Gastrocnemius medialis (tissue), 4 donors: ENCODE data around the gene NANOS2. TPM values are rescaled to one million over a fixed set of nuclear protein-coding genes. Genes with fewer than 3 reads are reported as not detected.

ENCODE experiments used
- ATAC-seq, 2 donors: fragments of 150-250 bp; one replicate each; pipeline ENCODE4 v1.9.1; 2016
- DNase-seq, 2 donors: peaks; one replicate each; pipeline ENCODE4 v3.0.0-alpha.2; 2019
- H3K27ac ChIP-seq, 4 donors: fragments of 200-600 bp; sonication (generic); 1 replicate in 1 of 4; 2 replicates in 3 of 4; pipeline ENCODE4 v1.5.1; 2016 to 2018; ENCODE audit warnings: mild to moderate bottlenecking in 2 of 4, moderate library complexity in 1 of 4
- H3K27me3 ChIP-seq, 3 donors: fragments of 200-600 bp; sonication (generic) in 2 of 3; 1 replicate in 1 of 3; 2 replicates in 2 of 3; pipeline versions ENCODE4 v1.5.1 to v1.6.0; 2016 to 2019; ENCODE audit warnings: mild to moderate bottlenecking in 1 of 3, moderate library complexity in 1 of 3
- H3K36me3 ChIP-seq, 2 donors: fragments of 200-600 bp; sonication (generic) in 1 of 2; one replicate each; pipeline ENCODE4 v1.5.1; 2017 to 2018
- H3K4me1 ChIP-seq, 2 donors: fragments of 200-600 bp; sonication (generic) in 1 of 2; one replicate each; pipeline ENCODE4 v1.5.1; 2016 to 2017; ENCODE audit warnings: mild to moderate bottlenecking in 2 of 2
- H3K4me3 ChIP-seq, 4 donors: fragments of 200-600 bp; sonication (generic) in 3 of 4; 1 replicate in 1 of 4; 2 replicates in 3 of 4; pipeline ENCODE4 v1.5.1; 2016 to 2019; ENCODE audit warnings: mild to moderate bottlenecking in 2 of 4
- H3K9me3 ChIP-seq, 3 donors: fragments of 200-600 bp; sonication (generic) in 2 of 3; 1 replicate in 1 of 3; 2 replicates in 2 of 3; pipeline ENCODE4 v1.5.1; 2016 to 2019
- CTCF ChIP-seq, 5 experiments: fragments of 450-650 bp in 3 of 5; fragments of 200-600 bp in 2 of 5; sonication (generic) in 2 of 5; IDR thresholded peaks in 4 of 5; conservative IDR thresholded peaks in 1 of 5; 1 replicate in 4 of 5; 2 replicates in 1 of 5; pipeline ENCODE4 v1.5.1; 2016 to 2019; ENCODE audit warnings: antibody characterized with exemption in 5 of 5, mild to moderate bottlenecking in 3 of 5, moderate library complexity in 3 of 5
- POLR2A ChIP-seq, 2 donors: fragments of 450-650 bp; IDR thresholded peaks; one replicate each; pipeline ENCODE4 v1.6.1; 2017; ENCODE audit warnings: antibody characterized with exemption in 2 of 2, mild to moderate bottlenecking in 2 of 2, moderate library complexity in 2 of 2
- in situ Hi-C, 4 donors: fragments of 200-750 bp; cut with MboI; loops; one replicate each; pipeline versions ENCODE4 v1.15.0 to v1.8.0; 2017; ENCODE audit warnings: low sequenced_read_pairs in 4 of 4
- intact Hi-C: fragments of 100-400 bp; cut with DNase I; formaldehyde crosslinking; loops from one replicate; pipeline ENCODE4 v1.15.1; 2023; ENCODE audit warnings: low total_unique reads
- total RNA-seq, 4 donors: library from RNA; depleted of rRNA; stranded (reverse); fragments of >200 nt; gene quantifications; one replicate each; pipeline versions ENCODE4 v1.1.0 to v1.2.3, GENCODE V29; 2016

The NANOS2 gene
- total RNA-seq, 4 donors from 2014 or later: not detected

- peaks cover 7 to 16% of the 10 kb centered on the region in 2 donors for H3K4me1 ChIP-seq
- H3K27ac ChIP-seq: peak overlapping the region in 3 of 4 donors; percentile 76 to 86 (median 85)
- intact Hi-C loops (loop anchor here (10.0 kb wide), 1 partner anchor 1583 kb away; the partner anchor contains the start of gene KPTN), in situ Hi-C loops (no loop called here)
- peak overlapping the region; percentile 73 to 87 (median 79) for H3K4me3 ChIP-seq
- peaks cover 0 to 26% of the 10 kb centered on the region in 2 donors for H3K36me3 ChIP-seq
- TF ChIP-seq POLR2A (IDR thresholded peaks at IDR 0.05) (no peak), CTCF (IDR thresholded peaks at IDR 0.05 in 4 of 5, conservative IDR thresholded peaks at IDR 0.05 in 1 of 5) (no peak)
- H3K27me3 ChIP-seq: no peaks in the 10 kb centered on the region
- H3K9me3 ChIP-seq: no peaks in the 10 kb centered on the region
- peak in 1 of 2 donors; percentile 28 for DNase-seq
- no peak for ATAC-seq
Measured at GRCh38 chr19:45901432-45901911, 13.1 kb downstream of the NANOS2 start.

GRCh38 chr19:45900738-45901431 lies 13.7 kb downstream of the NANOS2 start:
- TF ChIP-seq CTCF (IDR thresholded peaks at IDR 0.05 in 4 of 5, conservative IDR thresholded peaks at IDR 0.05 in 1 of 5) (no peak), POLR2A (IDR thresholded peaks at IDR 0.05) (no peak)
- Histone ChIP-seq H3K27ac (peak overlapping the region in 1 of 4 donors; percentile 85), H3K4me3 (peak overlapping the region; percentile 73 to 87 (median 79)), H3K36me3 (peaks cover 0 to 30% of the 10 kb centered on the region in 2 donors), H3K9me3 (no peaks in the 10 kb centered on the region), H3K27me3 (no peaks in the 10 kb centered on the region), H3K4me1 (peaks cover 7 to 16% of the 10 kb centered on the region in 2 donors)
- DNase-seq: no peak
- in situ Hi-C loops: no loop called here
- intact Hi-C loops: loop anchor here (10.0 kb wide), 1 partner anchor 1584 kb away; the partner anchor contains the start of gene KPTN
- ATAC-seq: no peak

- in situ Hi-C loops (no loop called here), intact Hi-C loops (loop anchor here (10.0 kb wide), 1 partner anchor 1585 kb away; the partner anchor contains the start of gene KPTN)
- Histone ChIP-seq H3K4me1 (peaks cover 7 to 16% of the 10 kb centered on the region in 2 donors), H3K27me3 (no peaks in the 10 kb centered on the region), H3K4me3 (no peak overlapping the region), H3K36me3 (peaks cover 0 to 33% of the 10 kb centered on the region in 2 donors), H3K27ac (no peak overlapping the region), H3K9me3 (no peaks in the 10 kb centered on the region)
- ATAC-seq (no peak), DNase-seq (no peak)
- TF ChIP-seq CTCF (IDR thresholded peaks at IDR 0.05 in 4 of 5, conservative IDR thresholded peaks at IDR 0.05 in 1 of 5) (no peak), POLR2A (IDR thresholded peaks at IDR 0.05) (no peak)
Measured at GRCh38 chr19:45899919-45900589, 14.5 kb downstream of the NANOS2 start.

GRCh38 chr19:45899253-45899652 lies 15.3 kb downstream of the NANOS2 start:
- peaks cover 7 to 16% of the 10 kb centered on the region in 2 donors for H3K4me1 ChIP-seq
- H3K36me3 ChIP-seq: peaks cover 0 to 33% of the 10 kb centered on the region in 2 donors
- H3K9me3 ChIP-seq: no peaks in the 10 kb centered on the region
- H3K27me3 ChIP-seq: no peaks in the 10 kb centered on the region
- no peak overlapping the region for H3K4me3 ChIP-seq
- no peak overlapping the region for H3K27ac ChIP-seq
- ATAC-seq (no peak), DNase-seq (no peak)
- TF ChIP-seq CTCF (IDR thresholded peaks at IDR 0.05 in 4 of 5, conservative IDR thresholded peaks at IDR 0.05 in 1 of 5): no peak
- TF ChIP-seq POLR2A (IDR thresholded peaks at IDR 0.05): no peak
- in situ Hi-C loops (no loop called here), intact Hi-C loops (no loop called here)
